A549 (cell line): ENCODE results near the gene GABBR2. TPM values are rescaled to one million over a fixed set of nuclear protein-coding genes. Genes with fewer than 3 reads are reported as not detected.

ENCODE experiments used
- ATAC-seq, 2 experiments: fragments of 200-7000 bp in 1 of 2; fragments of >200 bp in 1 of 2; cut with Nextera tagmentation in 1 of 2; cut with Tn5 transposase in 1 of 2; 3 replicates each; pipeline versions ENCODE4 v1.8.0 to v1.9.1; 2018 to 2020; ENCODE audit warnings: mild to moderate bottlenecking in 1 of 2, moderate library complexity in 1 of 2
- CTCF ChIA-PET: fragments of 300-600 bp; sonication (Branson Sonifier 250); formaldehyde crosslinking; extraction: SDS; loops from one replicate; lab custom pipeline; 2021; ENCODE audit warnings: antibody characterized with exemption, inconsistent platforms; lab: Yijun Ruan, JAX
- POLR2A ChIA-PET: fragments of 350-600 bp; formaldehyde crosslinking; extraction: SDS; loops from one replicate; lab custom pipeline; 2021; ENCODE audit warnings: antibody characterized with exemption, inconsistent platforms; lab: Yijun Ruan, JAX
- DNase-seq, 2 experiments: peaks; one replicate each; pipeline versions ENCODE4 v3.0.0 to v3.0.0-alpha.2; 2011 to 2016; ENCODE audit warnings: low read depth in 1 of 2, low spot score in 1 of 2
- FAIRE-seq: peaks from 2 replicates; lab custom pipeline; 2011; peaks lifted over from hg19 to GRCh38; lab: Jason Lieb, UNC
- H3K27ac ChIP-seq, 2 experiments: fragments of >200 bp; sonication (Bioruptor Twin); formaldehyde crosslinking; 3 replicates each; pipeline ENCODE4 v1.5.1; 2016 to 2017
- H3K4me1 ChIP-seq: fragments of >200 bp; sonication (Bioruptor Twin); formaldehyde crosslinking; 3 replicates; pipeline ENCODE4 v1.6.1; 2016
- H3K4me2 ChIP-seq: fragments of >200 bp; sonication (Bioruptor Twin); formaldehyde crosslinking; 3 replicates; pipeline ENCODE4 v1.6.1; 2016
- H3K4me3 ChIP-seq: fragments of >200 bp; sonication (Bioruptor Twin); formaldehyde crosslinking; 3 replicates; pipeline ENCODE4 v1.5.1; 2016
- H3K9me3 ChIP-seq: fragments of >200 bp; sonication (Bioruptor Twin); formaldehyde crosslinking; 3 replicates; pipeline ENCODE4 v1.6.1; 2016
- CEBPB ChIP-seq, 2 experiments: fragments of >200 bp in 1 of 2; sonication (Bioruptor Twin) in 1 of 2; formaldehyde crosslinking in 1 of 2; IDR thresholded peaks; 2 replicates each; pipeline ENCODE4 v1.6.1; 2012 to 2016
- CHD2 ChIP-seq: fragments of 150-350 bp; IDR thresholded peaks from 2 replicates; pipeline ENCODE4 v1.6.1; 2014; ENCODE audit warnings: low read length; ENCODE audit not compliant: partially characterized antibody
- CHD4 ChIP-seq: fragments of 200-600 bp; sonication (generic); IDR thresholded peaks from 2 replicates; pipeline ENCODE4 v1.6.1; 2016; ENCODE audit warnings: antibody characterized with exemption, mild to moderate bottlenecking, borderline replicate concordance
- EHF ChIP-seq: fragments of 250-450 bp; sonication (Bioruptor Pico); IDR thresholded peaks from 2 replicates; pipeline ENCODE4 v1.5.0; 2020; ENCODE audit warnings: mild to moderate bottlenecking
- ELK1 ChIP-seq: fragments of 150-350 bp; IDR thresholded peaks from 2 replicates; pipeline ENCODE4 v1.6.1; 2014; ENCODE audit warnings: low read depth, mild to moderate bottlenecking, low read length
- FOXS1 ChIP-seq: fragments of 250-450 bp; sonication (Bioruptor Pico); IDR thresholded peaks from 2 replicates; pipeline ENCODE4 v1.5.0; 2020; ENCODE audit warnings: mild to moderate bottlenecking, moderate library complexity
- HDAC2 ChIP-seq: fragments of 200-600 bp; sonication (generic); IDR thresholded peaks from 2 replicates; pipeline ENCODE4 v1.6.1; 2016
- HOXB13 ChIP-seq: fragments of 250-450 bp; sonication (Bioruptor Pico); IDR thresholded peaks from 2 replicates; pipeline ENCODE4 v1.5.0; 2020; ENCODE audit warnings: low read depth, mild to moderate bottlenecking, moderate library complexity
- HOXB5 ChIP-seq: fragments of 250-450 bp; sonication (Bioruptor Pico); IDR thresholded peaks from 2 replicates; pipeline ENCODE4 v1.5.0; 2020; ENCODE audit warnings: mild to moderate bottlenecking, moderate library complexity
- JUNB ChIP-seq: fragments of >200 bp; sonication (Bioruptor Twin); formaldehyde crosslinking; IDR thresholded peaks from 2 replicates; pipeline ENCODE4 v1.6.1; 2016
- KDM5A ChIP-seq: fragments of 200-600 bp; sonication (generic); IDR thresholded peaks from 2 replicates; pipeline ENCODE4 v1.6.1; 2016; ENCODE audit warnings: antibody characterized with exemption, mild to moderate bottlenecking
- MYC ChIP-seq: IDR thresholded peaks from 2 replicates; pipeline ENCODE4 v1.6.1; 2012; ENCODE audit warnings: mild to moderate bottlenecking, inconsistent platforms, low read length, improper control_type of control experiment, borderline replicate concordance
- NFE2L2 ChIP-seq: fragments of 150-350 bp; conservative IDR thresholded peaks from 2 replicates; pipeline ENCODE4 v1.6.1; 2014; ENCODE audit warnings: low read length
- NPAS2 ChIP-seq: fragments of 250-450 bp; sonication (Bioruptor Pico); IDR thresholded peaks from 2 replicates; pipeline ENCODE4 v1.8.0; 2022; ENCODE audit warnings: mild to moderate bottlenecking, moderate library complexity, borderline replicate concordance
- NR3C1 ChIP-seq: fragments of >200 bp; sonication (Bioruptor Twin); formaldehyde crosslinking; IDR thresholded peaks from 3 replicates; pipeline ENCODE4 v1.6.1; 2017
- POLR2AphosphoS2 ChIP-seq: conservative IDR thresholded peaks from 2 replicates; pipeline ENCODE4 v1.6.1; 2012; ENCODE audit warnings: low read length, improper control_type of control experiment, inconsistent platforms
- RFX5 ChIP-seq: fragments of 450-650 bp; IDR thresholded peaks from 2 replicates; pipeline ENCODE4 v1.7.1; 2014; ENCODE audit warnings: antibody characterized with exemption, mild to moderate bottlenecking, moderate library complexity
- RNF2 ChIP-seq: fragments of 200-600 bp; sonication (generic); IDR thresholded peaks from 2 replicates; pipeline ENCODE4 v1.6.1; 2016; ENCODE audit warnings: low read depth, mild to moderate bottlenecking, antibody characterized with exemption, moderate library complexity, borderline replicate concordance
- SMC3 ChIP-seq: fragments of >200 bp; sonication (Bioruptor Twin); formaldehyde crosslinking; IDR thresholded peaks from 3 replicates; pipeline ENCODE4 v1.6.1; 2018; ENCODE audit warnings: inconsistent platforms
- SREBF2 ChIP-seq: fragments of 450-650 bp; IDR thresholded peaks from 2 replicates; pipeline ENCODE4 v1.6.1; 2014; ENCODE audit warnings: mild to moderate bottlenecking, moderate library complexity
- USF2 ChIP-seq: fragments of 450-650 bp; IDR thresholded peaks from 2 replicates; pipeline ENCODE4 v1.6.1; 2014; ENCODE audit warnings: antibody characterized with exemption
- WGBS: methylation state at CpG from one replicate; pipeline ENCODE4 v1.1.6; 2017; ENCODE audit errors: missing lambda C conversion rate; 5-methylcytosine and 5-hydroxymethylcytosine counted together
- polyA plus RNA-seq, 4 experiments: library from polyadenylated mRNA; depleted of rRNA in 3 of 4; stranded (reverse); fragments of >200 nt; fragmentation: RNase III in 1 of 4; extraction: RNeasy Plus Mini Kit Qiagen cat#74134 plus additional on column Dnase treatment in 1 of 4; gene quantifications; 2 replicates in 3 of 4; 3 replicates in 1 of 4; pipeline ENCODE4 v1.2.3, GENCODE V29; 2011 to 2017
- TF ChIP-seq, protein P1 (sequence below): fragments of >200 bp; sonication (Bioruptor Twin); formaldehyde crosslinking; IDR thresholded peaks from 3 replicates; pipeline ENCODE4 v1.5.1; 2016

Gene GABBR2
- polyA plus RNA-seq, 2 of the 4 experiments (the other 2 are of a cell fraction): 0.08 to 0.57 TPM

- FAIRE-seq (no peak), DNase-seq (no peak), ATAC-seq (no peak)
- no peaks in the 10 kb centered on the region for H3K4me1 ChIP-seq
- POLR2A ChIA-PET: no interaction called here
- no peak for TF ChIP-seq HOXB13
- H3K4me2 ChIP-seq: no peak overlapping the region
- no peak overlapping the region for H3K4me3 ChIP-seq
- WGBS: 23% methylated on average over 4 of the region's 4 CpGs
- CTCF ChIA-PET: interaction anchor here (0.9 to 1.6 kb wide), 3 partner anchors 16 to 431 kb away, joined by 3 to 4 read pairs (median 3); no protein-coding TSS in a partner anchor
- no peaks in the 10 kb centered on the region; the same call in 2 of the 3 replicates for H3K9me3 ChIP-seq
- H3K27ac ChIP-seq: no peak overlapping the region
Measured at GRCh38 chr9:98344581-98344980, 364.2 kb downstream of the GABBR2 start.

DNA sequence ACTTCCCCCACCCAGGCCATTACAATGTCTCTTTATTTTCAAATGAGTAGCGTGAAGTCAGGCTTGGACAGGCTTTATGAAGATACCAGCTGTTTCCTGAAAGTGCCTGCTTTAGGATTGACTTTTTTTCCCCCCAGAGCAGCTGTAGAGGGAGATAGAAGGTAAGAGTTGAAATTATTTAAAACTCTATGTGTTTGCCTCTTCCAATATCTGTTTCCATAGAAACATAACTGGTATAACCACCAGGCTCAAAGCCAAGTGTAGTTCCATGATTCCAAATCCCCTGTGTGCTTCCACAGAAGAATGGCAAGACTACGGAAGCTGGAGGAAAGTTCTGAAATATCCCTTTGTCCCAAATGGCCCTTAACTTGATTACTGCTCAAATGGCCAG is 365.9 kb downstream of the GABBR2 start:
- DNase-seq (no peak), ATAC-seq (no peak), FAIRE-seq (no peak)
- TF ChIP-seq HDAC2 (no peak), NFE2L2 (no peak), KDM5A (no peak), USF2 (no peak), POLR2AphosphoS2 (no peak), SMC3 (no peak), JUNB (no peak), NR3C1 (no peak), CHD2 (no peak)
- ChIA-PET POLR2A (no interaction called here), CTCF (no interaction called here)
- Histone ChIP-seq H3K4me3 (no peak overlapping the region), H3K4me2 (no peak overlapping the region), H3K9me3 (peaks cover 4% of the 10 kb centered on the region; the same call in 2 of the 3 replicates), H3K4me1 (no peaks in the 10 kb centered on the region), H3K27ac (no peak overlapping the region)
- WGBS: 45% methylated on average over 2 of the region's 2 CpGs

- ATAC-seq (no peak), FAIRE-seq (no peak), DNase-seq (no peak)
- ChIA-PET POLR2A (no interaction called here), CTCF (no interaction called here)
- Histone ChIP-seq H3K27ac (no peak overlapping the region), H3K4me3 (no peak overlapping the region), H3K4me2 (no peak overlapping the region), H3K4me1 (no peaks in the 10 kb centered on the region), H3K9me3 (peaks cover 7% of the 10 kb centered on the region; the same call in 2 of the 3 replicates)
- 29% methylated on average over 4 of the region's 4 CpGs for WGBS
- TF ChIP-seq HOXB5 (CRISPR knock-in tag): no peak
- no peak for TF ChIP-seq SMC3
- no peak for TF ChIP-seq CHD4
Measured at GRCh38 chr9:98342098-98342819, 366.5 kb downstream of the GABBR2 start.

DNA sequence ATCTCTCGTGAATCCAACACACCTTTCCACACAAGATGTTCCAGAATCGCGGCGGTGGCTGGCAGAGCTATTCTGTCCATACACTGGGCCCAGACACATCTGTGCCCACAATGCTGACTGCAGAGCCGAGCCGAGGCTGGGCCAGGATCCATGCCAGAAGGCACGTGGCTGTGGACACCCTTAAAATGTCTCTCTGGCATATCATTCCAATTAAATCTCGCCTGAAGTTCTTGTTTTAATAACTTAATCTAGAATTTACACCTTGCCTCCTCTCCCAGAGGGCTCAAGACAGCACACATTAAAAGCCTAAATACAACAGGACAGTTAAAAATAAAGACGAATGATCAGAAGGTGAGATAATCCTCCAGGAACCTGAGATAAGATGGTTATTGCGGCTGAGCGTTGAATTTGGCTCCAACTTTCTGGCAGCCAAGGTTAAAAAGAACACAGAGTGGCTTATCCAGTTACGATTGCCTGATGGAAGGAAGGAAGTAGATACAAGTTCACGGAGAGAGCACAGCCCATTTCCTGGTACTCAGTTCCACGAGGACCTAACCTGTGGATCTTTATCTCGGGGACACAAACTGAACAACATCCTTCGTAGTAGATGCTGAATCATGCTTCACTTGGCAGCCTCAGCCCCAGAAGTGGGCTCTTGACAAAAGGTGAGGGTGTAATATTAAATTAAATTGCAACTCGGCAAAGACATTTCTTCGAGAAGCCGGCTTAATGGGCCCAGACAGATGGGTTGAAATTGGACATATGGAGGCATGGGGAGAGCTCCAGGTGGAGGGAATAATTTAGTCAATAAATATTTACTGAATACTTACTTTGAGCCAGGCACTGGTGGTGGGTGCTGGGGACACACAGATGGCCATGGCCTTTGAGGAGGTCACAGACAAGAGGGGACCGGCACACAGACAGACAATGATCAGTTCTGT is 367.3 kb downstream of the GABBR2 start:
- Histone ChIP-seq H3K4me2 (no peak overlapping the region), H3K27ac (no peak overlapping the region), H3K4me1 (no peaks in the 10 kb centered on the region), H3K4me3 (no peak overlapping the region), H3K9me3 (peaks cover 8% of the 10 kb centered on the region; the same call in 2 of the 3 replicates)
- ATAC-seq (no peak), FAIRE-seq (no peak), DNase-seq (no peak)
- TF ChIP-seq HOXB5 (CRISPR knock-in tag) (no peak), FOXS1 (no peak), JUNB (no peak), CHD4 (no peak), EHF (CRISPR knock-in tag) (no peak), SREBF2 (no peak), RFX5 (no peak), ELK1 (no peak), CEBPB (IDR thresholded peaks at IDR 0.05) (no peak), RNF2 (no peak), NPAS2 (no peak), HOXB13 (no peak), MYC (no peak)
- TF ChIP-seq, protein P1, sequence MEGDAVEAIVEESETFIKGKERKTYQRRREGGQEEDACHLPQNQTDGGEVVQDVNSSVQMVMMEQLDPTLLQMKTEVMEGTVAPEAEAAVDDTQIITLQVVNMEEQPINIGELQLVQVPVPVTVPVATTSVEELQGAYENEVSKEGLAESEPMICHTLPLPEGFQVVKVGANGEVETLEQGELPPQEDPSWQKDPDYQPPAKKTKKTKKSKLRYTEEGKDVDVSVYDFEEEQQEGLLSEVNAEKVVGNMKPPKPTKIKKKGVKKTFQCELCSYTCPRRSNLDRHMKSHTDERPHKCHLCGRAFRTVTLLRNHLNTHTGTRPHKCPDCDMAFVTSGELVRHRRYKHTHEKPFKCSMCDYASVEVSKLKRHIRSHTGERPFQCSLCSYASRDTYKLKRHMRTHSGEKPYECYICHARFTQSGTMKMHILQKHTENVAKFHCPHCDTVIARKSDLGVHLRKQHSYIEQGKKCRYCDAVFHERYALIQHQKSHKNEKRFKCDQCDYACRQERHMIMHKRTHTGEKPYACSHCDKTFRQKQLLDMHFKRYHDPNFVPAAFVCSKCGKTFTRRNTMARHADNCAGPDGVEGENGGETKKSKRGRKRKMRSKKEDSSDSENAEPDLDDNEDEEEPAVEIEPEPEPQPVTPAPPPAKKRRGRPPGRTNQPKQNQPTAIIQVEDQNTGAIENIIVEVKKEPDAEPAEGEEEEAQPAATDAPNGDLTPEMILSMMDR: no peak
- WGBS: 50% methylated on average over 20 of the region's 20 CpGs
- ChIA-PET CTCF (interaction anchor here (0.6 kb wide), 1 partner anchor 269 kb away, joined by 3 read pairs; no protein-coding TSS in a partner anchor), POLR2A (no interaction called here)
